IPS-20b (cell line): ENCODE measurements around the gene PARP15.

Experiments
- H3K27ac ChIP-seq: one replicate; pipeline ENCODE4 v1.5.1; 2013; ENCODE audit warnings: low read length
- H3K27me3 ChIP-seq: 2 replicates; pipeline ENCODE4 v1.6.1; 2013; ENCODE audit warnings: mild to moderate bottlenecking, low read length, inconsistent platforms; ENCODE audit not compliant: insufficient read depth
- H3K36me3 ChIP-seq: 2 replicates; pipeline ENCODE4 v1.6.1; 2013; ENCODE audit warnings: low read depth, mild to moderate bottlenecking, inconsistent platforms, low read length, moderate library complexity; ENCODE audit not compliant: insufficient read depth
- H3K4me1 ChIP-seq: 2 replicates; pipeline ENCODE4 v1.6.1; 2013; ENCODE audit warnings: mild to moderate bottlenecking, control low read depth, inconsistent platforms, low read length, moderate library complexity; ENCODE audit not compliant: insufficient read depth
- H3K4me3 ChIP-seq: 2 replicates; pipeline ENCODE4 v1.5.1; 2013; ENCODE audit warnings: mild to moderate bottlenecking, low read length, inconsistent platforms
- H3K9ac ChIP-seq: 2 replicates; pipeline ENCODE4 v1.6.1; 2013; ENCODE audit warnings: low read depth, mild to moderate bottlenecking, inconsistent platforms, low read length, moderate library complexity
- H3K9me3 ChIP-seq: 2 replicates; pipeline ENCODE4 v1.6.1; 2013; ENCODE audit warnings: mild to moderate bottlenecking, low read depth, low read length, inconsistent platforms; ENCODE audit not compliant: insufficient read depth

Gene PARP15

GRCh38 chr3:122577409-122578031 is at the start of gene PARP15:
Gene PARP15, plus strand, starts transcription at chr3:122577650. Its CDS starts 18 bp downstream, at chr3:122577668.
- H3K27ac ChIP-seq: no peak within 1 kb of the TSS
- H3K36me3 ChIP-seq: no peaks in the 10 kb centered on the region
- peak within 1 kb of the TSS; percentile 64; the same call in 1 of the 2 replicates for H3K4me3 ChIP-seq
- H3K9ac ChIP-seq: peak within 1 kb of the TSS; percentile 22; the same call in 1 of the 2 replicates
- H3K27me3 ChIP-seq: peaks cover 26% of the 10 kb centered on the region
- peaks cover 7% of the 10 kb centered on the region; the same call in 1 of the 2 replicates for H3K4me1 ChIP-seq
- peaks cover 16% of the 10 kb centered on the region for H3K9me3 ChIP-seq

GRCh38 chr3:122530164-122530563 is 47.3 kb upstream of the PARP15 start:
- Histone ChIP-seq H3K27ac (no peak overlapping the region), H3K9ac (no peak overlapping the region), H3K36me3 (no peaks in the 10 kb centered on the region), H3K27me3 (no peaks in the 10 kb centered on the region), H3K9me3 (no peaks in the 10 kb centered on the region), H3K4me3 (no peak overlapping the region), H3K4me1 (peaks cover under 1% of the 10 kb centered on the region; the same call in 1 of the 2 replicates)

- Histone ChIP-seq H3K4me3 (no peak overlapping the region), H3K27ac (no peak overlapping the region), H3K9me3 (no peaks in the 10 kb centered on the region), H3K36me3 (no peaks in the 10 kb centered on the region), H3K4me1 (peaks cover 24% of the 10 kb centered on the region), H3K27me3 (no peaks in the 10 kb centered on the region), H3K9ac (no peak overlapping the region)
Measured at GRCh38 chr3:122533480-122533879, 44.0 kb upstream of the PARP15 start.

GRCh38 chr3:122533931-122534334 is 43.5 kb upstream of the PARP15 start:
- Histone ChIP-seq H3K27ac (no peak overlapping the region), H3K4me1 (peaks cover 24% of the 10 kb centered on the region), H3K9me3 (no peaks in the 10 kb centered on the region), H3K4me3 (no peak overlapping the region), H3K27me3 (no peaks in the 10 kb centered on the region), H3K36me3 (no peaks in the 10 kb centered on the region), H3K9ac (no peak overlapping the region)

- Histone ChIP-seq H3K9me3 (no peaks in the 10 kb centered on the region), H3K27ac (no peak overlapping the region), H3K27me3 (no peaks in the 10 kb centered on the region), H3K9ac (peak overlapping the region; percentile 10; the same call in 1 of the 2 replicates), H3K4me3 (peak overlapping the region; percentile 31; the same call in 1 of the 2 replicates), H3K4me1 (peaks cover 24% of the 10 kb centered on the region), H3K36me3 (no peaks in the 10 kb centered on the region)
Measured at GRCh38 chr3:122535964-122536631, 41.4 kb upstream of the PARP15 start.

GRCh38 chr3:122536632-122537001 is 40.8 kb upstream of the PARP15 start:
- Histone ChIP-seq H3K36me3 (no peaks in the 10 kb centered on the region), H3K27ac (no peak overlapping the region), H3K4me3 (peak overlapping the region; percentile 31; the same call in 1 of the 2 replicates), H3K9me3 (no peaks in the 10 kb centered on the region), H3K9ac (peak overlapping the region; percentile 10; the same call in 1 of the 2 replicates), H3K27me3 (no peaks in the 10 kb centered on the region), H3K4me1 (peaks cover 24% of the 10 kb centered on the region)

- H3K27me3 ChIP-seq: no peaks in the 10 kb centered on the region
- H3K27ac ChIP-seq: no peak overlapping the region
- H3K4me3 ChIP-seq: no peak overlapping the region
- peaks cover 24% of the 10 kb centered on the region for H3K4me1 ChIP-seq
- H3K9me3 ChIP-seq: no peaks in the 10 kb centered on the region
- no peaks in the 10 kb centered on the region for H3K36me3 ChIP-seq
- H3K9ac ChIP-seq: no peak overlapping the region
Measured at GRCh38 chr3:122538956-122539490, 38.4 kb upstream of the PARP15 start.

GRCh38 chr3:122546151-122546550 is 31.3 kb upstream of the PARP15 start:
- Histone ChIP-seq H3K4me3 (no peak overlapping the region), H3K36me3 (no peaks in the 10 kb centered on the region), H3K9me3 (no peaks in the 10 kb centered on the region)

GRCh38 chr3:122548076-122548475 is 29.4 kb upstream of the PARP15 start:
- no peaks in the 10 kb centered on the region for H3K36me3 ChIP-seq
- H3K27me3 ChIP-seq: no peaks in the 10 kb centered on the region
- no peaks in the 10 kb centered on the region for H3K4me1 ChIP-seq
- no peak overlapping the region for H3K4me3 ChIP-seq
- H3K9me3 ChIP-seq: no peaks in the 10 kb centered on the region
- no peak overlapping the region for H3K9ac ChIP-seq
- no peak overlapping the region for H3K27ac ChIP-seq

More at GRCh38 chr3:122546151-122546550, 31.3 kb upstream of the PARP15 start:
- Histone ChIP-seq H3K4me1 (no peaks in the 10 kb centered on the region), H3K9ac (no peak overlapping the region), H3K27me3 (no peaks in the 10 kb centered on the region), H3K27ac (no peak overlapping the region)

GRCh38 chr3:122548619-122549018 is 28.8 kb upstream of the PARP15 start:
- Histone ChIP-seq H3K9ac (no peak overlapping the region), H3K4me3 (no peak overlapping the region), H3K4me1 (no peaks in the 10 kb centered on the region), H3K27me3 (no peaks in the 10 kb centered on the region), H3K27ac (no peak overlapping the region), H3K36me3 (no peaks in the 10 kb centered on the region), H3K9me3 (no peaks in the 10 kb centered on the region)

- Histone ChIP-seq H3K9ac (no peak overlapping the region), H3K9me3 (no peaks in the 10 kb centered on the region), H3K36me3 (no peaks in the 10 kb centered on the region), H3K4me1 (no peaks in the 10 kb centered on the region), H3K27ac (no peak overlapping the region), H3K4me3 (no peak overlapping the region), H3K27me3 (no peaks in the 10 kb centered on the region)
Measured at GRCh38 chr3:122553171-122553570, 24.3 kb upstream of the PARP15 start.
